ENCODE results near the gene ATP2B2.
A peak's percentile ranks its signal among the peaks of the same experiment; 100 is the strongest.

The ATP2B2 gene

DNA sequence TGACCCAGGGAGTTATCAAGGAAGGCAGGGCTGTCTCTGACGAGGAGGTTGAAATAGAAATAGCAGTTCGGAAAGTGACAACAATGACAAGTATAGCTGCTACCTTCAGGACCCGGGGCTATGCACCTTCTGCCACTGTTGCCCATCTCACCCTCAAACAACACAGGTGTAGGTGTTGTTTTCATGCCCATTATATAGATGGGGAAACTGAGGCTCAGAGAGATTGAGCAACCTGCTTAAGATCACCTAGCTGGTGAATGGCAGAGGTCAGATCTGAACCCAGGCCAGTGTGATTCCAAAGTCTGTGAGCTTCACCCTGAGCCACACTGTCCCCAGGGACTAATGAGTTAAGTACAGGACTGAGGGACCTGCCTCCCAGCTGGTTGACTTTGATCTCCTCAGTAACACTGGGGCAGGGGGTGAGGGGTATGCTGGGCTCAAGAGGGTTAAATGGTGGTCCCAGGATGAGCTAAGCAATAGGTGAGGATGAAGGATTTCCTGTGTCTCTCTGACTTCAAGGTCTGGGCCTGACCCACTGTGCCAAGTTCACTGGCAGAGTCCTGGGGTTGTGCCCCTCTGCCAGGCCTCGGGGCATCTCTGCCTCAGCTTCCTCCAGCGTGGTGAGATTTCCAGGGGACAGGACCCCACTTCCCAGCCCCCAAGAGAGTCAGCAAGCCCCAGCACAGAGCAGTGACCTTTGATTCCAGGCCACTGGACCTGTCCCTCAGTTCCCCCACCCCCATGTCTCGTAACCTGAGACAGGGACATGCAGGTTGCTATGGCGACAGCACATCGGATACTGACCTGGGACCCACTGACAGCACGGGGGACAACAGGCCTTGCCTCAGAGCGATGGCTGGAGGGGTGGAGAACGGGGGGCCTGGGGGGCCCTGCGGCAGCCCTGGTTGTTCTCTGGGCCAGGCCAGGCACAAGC, 35.0 kb downstream of the ATP2B2 start:
- no peak overlapping the region for H3K27ac ChIP-seq (ENCODE audit: insufficient read depth, low read depth, low read length, poor library complexity, severe bottlenecking)
- no peaks in the 10 kb centered on the region for H3K27me3 ChIP-seq (ENCODE audit: control insufficient read depth, insufficient read depth, low read length, poor library complexity, severe bottlenecking)

DNA sequence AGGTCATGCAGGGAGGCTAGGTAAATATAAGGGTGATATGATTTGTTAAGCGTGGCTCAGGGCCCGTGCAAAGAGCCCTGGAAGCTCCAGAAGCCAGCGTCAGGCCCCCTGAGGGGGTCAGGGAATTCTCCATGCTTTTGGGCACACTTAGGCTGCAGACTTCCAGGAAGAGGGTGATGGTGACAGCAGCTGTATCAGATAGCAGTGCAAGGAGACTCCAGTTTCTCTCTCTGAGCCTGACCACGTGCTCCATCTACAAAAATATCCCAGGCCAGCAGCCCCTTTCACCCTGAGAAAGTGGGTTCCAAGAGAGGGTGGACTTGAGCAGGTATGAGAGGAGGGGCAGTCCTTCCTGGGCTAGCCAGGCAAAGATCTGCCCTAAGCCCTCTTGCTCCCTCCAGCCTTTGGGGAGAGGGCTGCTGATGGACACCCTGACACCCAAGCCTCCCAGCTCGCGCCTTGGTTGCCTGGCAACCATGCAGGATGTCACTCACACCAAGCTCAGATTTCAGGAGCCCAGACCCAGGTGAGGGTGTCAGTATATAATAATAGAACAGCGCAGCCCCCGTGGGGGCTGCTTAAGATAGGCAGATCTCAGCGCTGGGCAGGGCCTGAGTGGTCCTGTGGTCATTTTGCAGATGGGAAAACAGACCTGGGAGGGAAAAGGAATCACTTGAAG, 35.8 kb downstream of the ATP2B2 start:
- WGBS, 2 experiments, result 69 to 77% methylated on average over 9 of the region's 9 CpGs
- Histone ChIP-seq H3K27me3 (ENCODE audit: control insufficient read depth, insufficient read depth, low read length, poor library complexity, severe bottlenecking) (no peaks in the 10 kb centered on the region), H3K4me3 (ENCODE audit: insufficient read depth, low read depth, low read length) (no peak overlapping the region), H3K4me1 (ENCODE audit: control insufficient read depth, insufficient read depth, low read length) (peaks cover 13% of the 10 kb centered on the region), H3K27ac (ENCODE audit: insufficient read depth, low read depth, low read length, poor library complexity, severe bottlenecking) (no peak overlapping the region), H3K9me3 (ENCODE audit: control insufficient read depth, low read length) (no peaks in the 10 kb centered on the region), H3K36me3 (ENCODE audit: control insufficient read depth, insufficient read depth, low read length) (no peaks in the 10 kb centered on the region)

More for the DNA sequence above, 35.0 kb downstream of the ATP2B2 start:
- peak overlapping the region; percentile 18 for H3K4me3 ChIP-seq (ENCODE audit: insufficient read depth, low read depth, low read length)
- no peaks in the 10 kb centered on the region for H3K9me3 ChIP-seq (ENCODE audit: control insufficient read depth, low read length)
- 28 to 32% methylated on average over 11 to 12 of the region's 12 CpGs for WGBS, 2 experiments
- no peaks in the 10 kb centered on the region for H3K36me3 ChIP-seq (ENCODE audit: control insufficient read depth, insufficient read depth, low read length)
- H3K4me1 ChIP-seq (ENCODE audit: control insufficient read depth, insufficient read depth, low read length), result peaks cover 13% of the 10 kb centered on the region

DNA sequence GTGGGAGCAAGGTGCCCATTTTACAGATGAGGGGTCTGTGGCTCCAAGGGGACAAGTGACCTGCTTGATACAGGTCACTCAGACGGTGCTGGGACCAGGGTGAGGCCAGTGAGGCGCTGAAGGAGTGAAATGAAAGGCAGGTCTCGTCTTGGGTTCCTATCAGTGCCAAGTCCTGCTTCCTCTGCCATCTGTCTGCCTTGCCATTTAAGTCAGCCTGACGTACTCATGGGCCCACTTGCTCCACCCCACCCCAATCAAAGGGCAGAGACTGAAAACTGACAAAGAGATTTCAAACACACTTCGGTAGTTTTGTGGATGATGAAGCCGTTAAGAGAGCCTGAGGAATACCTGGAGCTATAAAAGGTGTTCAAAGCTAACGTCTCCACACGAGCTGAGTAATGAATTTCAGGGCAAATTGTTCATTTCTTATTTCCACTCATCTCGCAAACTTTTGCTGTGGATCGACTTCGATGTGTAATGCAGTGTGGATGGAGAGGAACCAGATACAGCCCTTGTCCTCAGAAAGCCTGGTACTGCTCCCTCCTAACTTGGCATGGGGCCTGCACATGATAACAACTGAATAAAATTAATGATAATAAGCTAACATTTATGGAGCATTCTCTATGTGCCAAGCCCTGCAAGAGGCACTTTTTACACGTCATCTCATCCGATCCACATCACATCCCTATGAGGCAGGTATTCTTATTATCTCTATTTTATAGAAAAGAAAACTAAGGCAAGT, 36.6 kb downstream of the ATP2B2 start:
- Histone ChIP-seq H3K4me1 (ENCODE audit: control insufficient read depth, insufficient read depth, low read length) (peaks cover 13% of the 10 kb centered on the region), H3K27me3 (ENCODE audit: control insufficient read depth, insufficient read depth, low read length, poor library complexity, severe bottlenecking) (no peaks in the 10 kb centered on the region), H3K4me3 (ENCODE audit: insufficient read depth, low read depth, low read length) (no peak overlapping the region), H3K9me3 (ENCODE audit: control insufficient read depth, low read length) (no peaks in the 10 kb centered on the region), H3K27ac (ENCODE audit: insufficient read depth, low read depth, low read length, poor library complexity, severe bottlenecking) (no peak overlapping the region), H3K36me3 (ENCODE audit: control insufficient read depth, insufficient read depth, low read length) (no peaks in the 10 kb centered on the region)
- 89 to 92% methylated on average over 11 to 13 of the region's 13 CpGs for WGBS, 2 experiments

- no peaks in the 10 kb centered on the region for H3K9me3 ChIP-seq (ENCODE audit: control insufficient read depth, low read length)
- 88% methylated on average over 11 of the region's 11 CpGs for WGBS, 2 experiments
- no peak overlapping the region for H3K27ac ChIP-seq (ENCODE audit: insufficient read depth, low read depth, low read length, poor library complexity, severe bottlenecking)
- H3K4me1 ChIP-seq (ENCODE audit: control insufficient read depth, insufficient read depth, low read length), result peaks cover 13% of the 10 kb centered on the region
- no peaks in the 10 kb centered on the region for H3K27me3 ChIP-seq (ENCODE audit: control insufficient read depth, insufficient read depth, low read length, poor library complexity, severe bottlenecking)
- no peaks in the 10 kb centered on the region for H3K36me3 ChIP-seq (ENCODE audit: control insufficient read depth, insufficient read depth, low read length)
- no peak overlapping the region for H3K4me3 ChIP-seq (ENCODE audit: insufficient read depth, low read depth, low read length)
These were observed 37.3 kb downstream of the ATP2B2 start for GRCh38 chr3:10467904-10468612.

DNA sequence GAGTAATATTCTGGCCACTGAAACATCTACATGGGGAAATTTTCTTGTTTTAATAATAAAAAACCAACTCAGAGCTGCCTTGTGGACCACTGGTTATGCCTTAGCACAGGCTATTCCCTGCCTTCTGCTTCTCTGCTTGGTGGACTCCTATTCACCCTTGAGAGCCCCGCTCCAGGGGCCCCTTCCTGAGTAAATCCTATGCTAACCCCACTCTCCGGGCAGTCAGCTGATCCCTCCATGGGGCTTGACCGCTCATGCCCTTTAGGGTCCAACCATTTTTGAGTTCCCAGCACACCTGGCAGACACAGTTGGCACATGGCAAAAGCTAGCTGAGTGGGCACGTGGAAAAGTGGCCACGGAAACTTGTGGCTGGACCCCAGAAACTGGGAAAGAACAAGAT, 38.2 kb downstream of the ATP2B2 start:
- Histone ChIP-seq H3K27ac (ENCODE audit: insufficient read depth, low read depth, low read length, poor library complexity, severe bottlenecking) (no peak overlapping the region), H3K36me3 (ENCODE audit: control insufficient read depth, insufficient read depth, low read length) (no peaks in the 10 kb centered on the region), H3K4me1 (ENCODE audit: control insufficient read depth, insufficient read depth, low read length) (peaks cover 13% of the 10 kb centered on the region), H3K4me3 (ENCODE audit: insufficient read depth, low read depth, low read length) (no peak overlapping the region), H3K27me3 (ENCODE audit: control insufficient read depth, insufficient read depth, low read length, poor library complexity, severe bottlenecking) (no peaks in the 10 kb centered on the region), H3K9me3 (ENCODE audit: control insufficient read depth, low read length) (no peaks in the 10 kb centered on the region)
- 86 to 92% methylated on average over 5 of the region's 5 CpGs for WGBS, 2 experiments

DNA sequence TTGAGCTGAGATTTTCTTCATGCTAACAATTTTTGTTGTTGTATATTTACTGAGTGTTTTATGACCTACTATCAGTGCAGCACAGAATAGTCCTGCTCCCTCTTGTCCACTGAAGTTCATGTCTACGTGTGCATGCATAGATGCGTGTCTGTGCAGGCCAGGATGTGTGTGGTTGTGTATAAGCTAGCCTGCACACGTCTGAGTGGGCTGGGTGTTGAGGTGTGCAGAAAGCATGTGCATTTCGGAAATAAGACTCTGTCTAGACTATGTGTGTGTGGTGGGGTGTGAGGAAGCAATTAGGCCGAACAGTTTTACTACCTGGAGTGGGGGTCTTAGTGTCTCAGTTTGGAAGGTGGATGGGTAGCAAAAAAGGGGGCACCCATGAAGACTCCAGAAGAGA, 39.2 kb downstream of the ATP2B2 start:
- Histone ChIP-seq H3K27me3 (ENCODE audit: control insufficient read depth, insufficient read depth, low read length, poor library complexity, severe bottlenecking) (no peaks in the 10 kb centered on the region), H3K36me3 (ENCODE audit: control insufficient read depth, insufficient read depth, low read length) (no peaks in the 10 kb centered on the region), H3K4me1 (ENCODE audit: control insufficient read depth, insufficient read depth, low read length) (peaks cover 11% of the 10 kb centered on the region), H3K4me3 (ENCODE audit: insufficient read depth, low read depth, low read length) (no peak overlapping the region), H3K27ac (ENCODE audit: insufficient read depth, low read depth, low read length, poor library complexity, severe bottlenecking) (no peak overlapping the region), H3K9me3 (ENCODE audit: control insufficient read depth, low read length) (no peaks in the 10 kb centered on the region)
- 89 to 94% methylated on average over 5 of the region's 5 CpGs for WGBS, 2 experiments

DNA sequence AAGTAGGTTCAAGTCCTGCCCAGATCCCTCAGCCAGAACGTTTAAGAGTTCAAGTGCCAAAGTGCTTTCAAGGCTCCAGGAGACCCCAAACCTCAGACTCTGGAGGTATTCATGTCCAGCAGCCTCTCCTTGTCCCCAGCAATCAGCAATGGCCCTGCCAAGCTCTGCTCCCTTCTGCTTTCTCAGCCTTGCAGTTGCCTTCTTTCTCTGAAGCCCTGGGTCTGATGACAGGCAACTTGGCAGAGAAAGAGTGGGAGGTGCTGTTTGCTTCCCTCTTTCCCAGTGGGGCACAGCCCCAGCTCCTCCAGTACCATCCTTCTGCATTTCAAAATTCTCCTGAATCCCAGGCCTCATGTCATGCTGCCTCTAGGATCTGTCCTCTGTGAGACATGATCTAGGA, 40.2 kb downstream of the ATP2B2 start:
- Histone ChIP-seq H3K36me3 (ENCODE audit: control insufficient read depth, insufficient read depth, low read length) (no peaks in the 10 kb centered on the region), H3K4me1 (ENCODE audit: control insufficient read depth, insufficient read depth, low read length) (peaks cover 1% of the 10 kb centered on the region), H3K27ac (ENCODE audit: insufficient read depth, low read depth, low read length, poor library complexity, severe bottlenecking) (no peak overlapping the region), H3K9me3 (ENCODE audit: control insufficient read depth, low read length) (no peaks in the 10 kb centered on the region), H3K4me3 (ENCODE audit: insufficient read depth, low read depth, low read length) (no peak overlapping the region), H3K27me3 (ENCODE audit: control insufficient read depth, insufficient read depth, low read length, poor library complexity, severe bottlenecking) (no peaks in the 10 kb centered on the region)
- 49 to 53% methylated on average over 1 of the region's 1 CpG for WGBS, 2 experiments

- no peak overlapping the region for H3K4me3 ChIP-seq (ENCODE audit: insufficient read depth, low read depth, low read length)
- no peaks in the 10 kb centered on the region for H3K4me1 ChIP-seq (ENCODE audit: control insufficient read depth, insufficient read depth, low read length)
- H3K36me3 ChIP-seq (ENCODE audit: control insufficient read depth, insufficient read depth, low read length), result no peaks in the 10 kb centered on the region
- 89 to 92% methylated on average over 21 of the region's 21 CpGs for WGBS, 2 experiments
- no peak overlapping the region for H3K27ac ChIP-seq (ENCODE audit: insufficient read depth, low read depth, low read length, poor library complexity, severe bottlenecking)
- H3K9me3 ChIP-seq (ENCODE audit: control insufficient read depth, low read length), result no peaks in the 10 kb centered on the region
- H3K27me3 ChIP-seq (ENCODE audit: control insufficient read depth, insufficient read depth, low read length, poor library complexity, severe bottlenecking), result no peaks in the 10 kb centered on the region
These were observed 41.6 kb downstream of the ATP2B2 start for GRCh38 chr3:10463533-10464434.

Measured in ectodermal cell (in vitro differentiated cells).